8988T (cell line): ENCODE data around the gene PMPCB.

Experiments used
- DNase-seq: peaks from one replicate; pipeline ENCODE4 v3.0.0; 2011

PMPCB gene

GRCh38 chr7:103336761-103337160 is 39.5 kb downstream of the PMPCB start:
- DNase-seq, result no peak

GRCh38 chr7:103338864-103339263 is 41.6 kb downstream of the PMPCB start:
- DNase-seq, result no peak

- DNase-seq, result no peak
Observed at GRCh38 chr7:103341466-103341865, 44.2 kb downstream of the PMPCB start.

- DNase-seq, result no peak
Observed at GRCh38 chr7:103343332-103343731, 46.1 kb downstream of the PMPCB start.

GRCh38 chr7:103343758-103344452 is 46.7 kb downstream of the PMPCB start:
- DNase-seq, result no peak

GRCh38 chr7:103344453-103345149 is 47.4 kb downstream of the PMPCB start, which contains the start of gene DNAJC2:
Gene DNAJC2 (minus strand): TSS chr7:103344767. CDS start chr7:103344622, 145 bp downstream.
- peak; percentile 64 for DNase-seq

GRCh38 chr7:103346396-103346795 is 49.2 kb downstream of the PMPCB start:
- no peak for DNase-seq

GRCh38 chr7:103347507-103348267 is 50.5 kb downstream of the PMPCB start, which contains the start of gene PSMC2:
Gene PSMC2 (plus strand): TSS chr7:103347643. CDS start chr7:103347712, 69 bp downstream.
- DNase-seq, result peak; percentile 29

GRCh38 chr7:103348452-103348851 is 51.2 kb downstream of the PMPCB start:
- no peak for DNase-seq

- no peak for DNase-seq
Observed at GRCh38 chr7:103348959-103349358, 51.7 kb downstream of the PMPCB start.

- DNase-seq, result no peak
Observed at GRCh38 chr7:103349805-103350204, 52.6 kb downstream of the PMPCB start.
